GM21529 (cell line): ENCODE data around the gene EVX2.

Experiments
- ATAC-seq: cut with Tn5 transposase; IDR thresholded peaks from one replicate; pipeline ENCODE4 v1.9.1; 2021; ENCODE audit not compliant: unreplicated experiment

Gene EVX2

GRCh38 chr2:176067589-176068418, 16.0 kb downstream of the EVX2 start:
- no peak for ATAC-seq

DNA sequence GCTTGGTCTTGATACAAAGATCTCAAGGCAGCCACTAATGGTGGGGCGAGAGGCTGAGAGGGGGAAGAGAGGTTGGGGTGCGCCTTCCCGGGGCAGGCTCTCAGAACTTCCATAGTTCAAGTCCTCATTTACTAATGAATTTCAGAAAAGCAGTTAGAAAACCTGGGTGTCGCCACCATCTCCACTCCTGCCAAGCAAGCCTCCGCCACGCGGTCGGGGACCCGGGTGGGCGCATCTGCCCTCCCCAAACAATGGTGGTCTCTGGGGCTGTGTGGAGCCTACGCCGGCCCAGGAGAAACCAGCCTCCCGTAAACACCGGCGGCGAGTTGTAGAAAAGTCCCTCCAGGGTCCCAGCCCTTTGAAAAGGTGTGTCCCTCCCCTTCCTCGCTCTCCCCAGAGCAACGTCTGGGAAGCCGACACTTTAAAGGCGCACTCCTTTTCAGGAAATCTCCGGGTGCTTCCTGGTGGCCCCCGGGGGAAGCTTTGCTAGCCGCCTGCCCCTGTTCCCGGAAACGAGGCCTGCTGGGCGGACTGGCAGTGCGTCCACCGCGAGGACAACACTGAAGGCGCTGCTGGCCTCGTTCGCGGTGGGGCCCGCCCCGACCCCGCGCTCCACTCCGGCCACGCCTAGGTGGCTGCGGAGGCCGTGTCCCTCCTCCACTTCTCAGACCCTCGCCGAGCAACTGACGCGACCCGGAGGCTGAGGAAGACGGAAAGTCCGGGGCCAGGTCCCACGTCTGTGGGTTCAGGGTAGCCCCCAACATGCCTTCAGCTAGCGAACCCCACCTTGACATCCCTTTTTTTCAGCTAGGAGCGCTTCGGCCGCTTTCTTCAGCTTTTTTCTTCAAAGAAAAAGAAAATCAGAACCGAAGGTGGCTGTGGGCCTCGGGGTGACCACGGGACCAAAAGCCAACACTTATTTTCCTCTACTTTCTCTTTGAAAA, 16.8 kb downstream of the EVX2 start:
- ATAC-seq = no peak

DNA sequence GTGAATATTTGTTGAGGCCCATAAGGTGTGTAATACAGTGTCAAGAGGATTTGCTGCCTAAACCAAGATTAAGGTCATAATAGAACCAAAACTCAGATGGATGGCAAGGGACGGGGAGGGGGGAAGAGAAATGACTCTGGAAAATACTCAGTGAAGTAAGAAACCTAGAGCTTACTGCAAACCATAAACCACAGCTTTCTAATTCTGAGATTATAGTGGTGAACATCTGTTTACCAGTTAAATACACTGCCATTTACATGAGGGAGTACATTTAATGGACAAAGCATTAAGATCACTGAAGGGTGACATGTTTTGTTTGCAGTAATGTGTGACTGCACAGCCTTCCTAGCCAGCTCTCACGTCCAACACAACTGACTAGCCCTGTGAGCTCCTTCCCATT, 19.8 kb downstream of the EVX2 start:
- no peak for ATAC-seq

GRCh38 chr2:176056406-176056805, 27.4 kb downstream of the EVX2 start:
- no peak for ATAC-seq

- no peak for ATAC-seq
Observed at GRCh38 chr2:176039375-176039774, 44.4 kb downstream of the EVX2 start.

DNA sequence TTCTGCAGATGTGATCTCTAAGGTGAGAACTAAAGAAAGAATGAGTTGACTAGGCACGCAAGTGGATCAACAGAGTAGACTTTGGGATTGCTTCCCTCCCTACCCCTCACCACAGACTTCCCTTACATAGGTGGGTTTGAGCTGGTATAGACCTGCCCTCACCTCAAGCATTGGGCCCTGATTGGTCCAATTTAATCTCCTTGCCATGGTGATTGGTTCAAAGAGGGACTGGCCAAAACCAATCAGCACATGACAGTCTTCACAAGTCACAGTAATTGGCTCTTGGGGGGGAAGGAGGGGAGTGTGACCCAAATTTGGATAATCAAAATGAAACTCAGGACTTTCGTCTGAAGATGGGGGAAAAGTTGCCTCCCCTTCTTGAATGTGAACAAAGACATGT, 45.1 kb downstream of the EVX2 start:
- ATAC-seq = no peak

DNA sequence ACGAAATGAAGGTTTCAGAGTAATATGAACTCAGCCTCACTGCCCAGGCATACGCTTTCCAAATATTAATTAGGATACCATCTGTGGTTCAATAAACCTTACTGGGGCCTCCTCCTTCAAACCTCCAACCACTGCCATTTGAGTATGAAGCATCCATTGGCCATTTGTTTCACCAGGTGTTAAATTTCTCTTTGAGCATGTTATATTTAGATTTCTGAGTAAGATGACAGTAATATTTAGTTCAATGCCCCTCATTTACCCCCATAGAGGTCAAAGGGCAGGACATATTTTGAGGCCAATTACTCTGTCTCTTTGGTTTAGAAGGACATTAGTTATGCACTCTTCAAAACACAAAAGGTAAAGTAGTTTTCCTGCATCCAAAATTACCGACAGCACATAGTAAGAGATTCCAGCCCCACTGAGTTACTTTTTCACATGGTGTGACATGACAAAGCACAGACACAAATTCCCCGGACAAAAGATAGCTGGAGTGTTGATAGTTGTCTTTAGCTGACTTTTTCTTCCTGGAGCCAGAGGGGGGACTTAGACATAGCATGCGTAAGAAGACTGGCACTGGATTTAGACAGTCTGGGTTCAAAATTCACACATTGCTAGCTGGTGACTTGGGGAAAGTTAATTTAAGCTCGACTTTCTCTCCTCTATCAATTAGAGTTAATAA, 48.6 kb downstream of the EVX2 start:
- ATAC-seq = no peak

DNA sequence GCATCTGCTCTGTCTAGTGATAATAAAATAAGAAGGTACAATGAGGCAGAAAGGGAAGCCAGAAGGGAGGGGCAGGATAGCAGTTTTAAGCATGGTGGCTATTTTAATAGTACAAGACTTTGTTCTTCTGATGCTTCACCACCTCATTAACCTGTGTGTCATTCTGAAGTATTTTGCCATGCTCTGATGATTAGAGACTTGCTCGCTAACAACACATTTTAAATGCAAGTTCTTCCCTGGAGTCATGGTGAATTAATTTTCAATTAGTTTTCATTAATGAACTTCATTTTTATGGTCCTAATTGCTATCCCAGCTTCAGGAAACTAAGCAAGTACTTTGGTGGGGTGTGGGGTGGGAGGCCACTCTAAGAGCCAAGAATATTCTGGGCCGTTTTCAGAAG, 56.0 kb downstream of the EVX2 start:
- no peak for ATAC-seq
